22Rv1 (cell line): ENCODE measurements around the gene CUEDC1.

Source experiments
- ZFX ChIP-seq: fragments of 450-650 bp; IDR thresholded peaks from 2 replicates; pipeline ENCODE4 v1.6.1; 2017; ENCODE audit warnings: antibody characterized with exemption, borderline replicate concordance
- TF ChIP-seq, protein P1 (sequence below): fragments of 450-650 bp; IDR thresholded peaks from 2 replicates; pipeline ENCODE4 v1.5.1; 2017; ENCODE audit warnings: mild to moderate bottlenecking

DNA sequence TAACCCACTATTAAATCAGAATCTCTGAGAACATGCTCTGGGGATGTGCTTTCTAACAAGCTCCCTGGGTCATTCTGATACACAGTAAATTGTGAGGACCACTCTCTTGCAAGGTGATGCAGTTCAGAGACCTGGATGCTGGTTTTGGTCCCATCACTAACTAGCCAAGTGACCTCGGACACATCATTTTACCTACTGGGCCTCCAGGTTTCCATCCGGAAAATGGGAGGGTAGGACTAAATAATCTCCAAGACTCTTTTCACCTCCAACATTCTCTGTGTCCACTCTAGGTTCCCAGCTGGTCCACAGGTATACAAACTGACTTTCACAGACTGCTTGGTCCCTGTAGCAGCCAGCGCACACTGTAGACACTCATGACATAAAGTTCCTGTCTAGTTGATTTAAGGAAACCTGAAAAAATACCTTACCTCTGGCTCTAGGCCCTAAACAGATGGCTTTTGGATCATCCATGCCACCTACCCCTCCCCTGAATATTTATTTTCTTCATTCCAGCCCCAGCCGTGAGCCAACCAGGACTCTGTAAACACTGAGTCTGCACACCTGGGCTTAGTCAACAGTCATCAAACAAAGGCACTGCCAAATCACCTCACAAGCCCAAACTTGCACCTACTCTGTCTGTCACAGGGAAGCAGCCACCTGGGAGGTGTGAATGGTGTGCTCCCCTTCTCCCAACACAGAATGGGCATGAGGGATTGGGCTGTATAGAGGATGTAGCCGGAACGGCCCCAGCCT, 54.0 kb downstream of the CUEDC1 start:
- TF ChIP-seq, protein P1, sequence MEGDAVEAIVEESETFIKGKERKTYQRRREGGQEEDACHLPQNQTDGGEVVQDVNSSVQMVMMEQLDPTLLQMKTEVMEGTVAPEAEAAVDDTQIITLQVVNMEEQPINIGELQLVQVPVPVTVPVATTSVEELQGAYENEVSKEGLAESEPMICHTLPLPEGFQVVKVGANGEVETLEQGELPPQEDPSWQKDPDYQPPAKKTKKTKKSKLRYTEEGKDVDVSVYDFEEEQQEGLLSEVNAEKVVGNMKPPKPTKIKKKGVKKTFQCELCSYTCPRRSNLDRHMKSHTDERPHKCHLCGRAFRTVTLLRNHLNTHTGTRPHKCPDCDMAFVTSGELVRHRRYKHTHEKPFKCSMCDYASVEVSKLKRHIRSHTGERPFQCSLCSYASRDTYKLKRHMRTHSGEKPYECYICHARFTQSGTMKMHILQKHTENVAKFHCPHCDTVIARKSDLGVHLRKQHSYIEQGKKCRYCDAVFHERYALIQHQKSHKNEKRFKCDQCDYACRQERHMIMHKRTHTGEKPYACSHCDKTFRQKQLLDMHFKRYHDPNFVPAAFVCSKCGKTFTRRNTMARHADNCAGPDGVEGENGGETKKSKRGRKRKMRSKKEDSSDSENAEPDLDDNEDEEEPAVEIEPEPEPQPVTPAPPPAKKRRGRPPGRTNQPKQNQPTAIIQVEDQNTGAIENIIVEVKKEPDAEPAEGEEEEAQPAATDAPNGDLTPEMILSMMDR, result no peak
- no peak for TF ChIP-seq ZFX
